K562 (cell line): Measurements from ENCODE around the gene BRCC3. TPM values are rescaled to one million over a fixed set of nuclear protein-coding genes. Genes with fewer than 3 reads are reported as not detected.

Source experiments
- ATAC-seq: fragments of 200-7000 bp; cut with Tn5 transposase; 3 replicates; pipeline ENCODE4 v1.9.1; 2020; ENCODE audit warnings: moderate library complexity
- BruUV-seq: library from RNA; stranded (reverse); fragments of 400-500 nt; replicated peaks from 2 replicates; lab custom pipeline; 2021; lab: Mats Ljungman, UMichigan
- CTCF ChIA-PET: fragments of 300-600 bp; formaldehyde crosslinking; extraction: SDS; loops from one replicate; lab custom pipeline; 2021; ENCODE audit warnings: low intra/inter-chr PET ratio; lab: Yijun Ruan, JAX
- POLR2A ChIA-PET: fragments of 300-600, 350-650 bp; sonication (Branson Sonifier 250); formaldehyde crosslinking; extraction: SDS; loops from one replicate; lab custom pipeline; 2021; ENCODE audit warnings: antibody characterized with exemption, inconsistent platforms; lab: Yijun Ruan, JAX
- DNase-seq, 4 experiments: peaks; one replicate each; pipeline versions ENCODE4 v3.0.0 to v3.0.0-alpha.2; 2011 to 2018; ENCODE audit warnings: low spot score in 3 of 4, mixed read lengths in 3 of 4; ENCODE audit errors: extremely low read depth in 1 of 4
- FAIRE-seq: peaks from 2 replicates; lab custom pipeline; 2011; peaks lifted over from hg19 to GRCh38; lab: Jason Lieb, UNC
- H2AFZ ChIP-seq: 2 replicates; pipeline ENCODE4 v1.6.0; 2011; ENCODE audit warnings: low read depth, low read length, control low read depth, inconsistent platforms
- H3K27ac ChIP-seq: fragments of 200-600 bp; 3 replicates; pipeline ENCODE4 v1.8.0; 2011; ENCODE audit warnings: low read depth, mild to moderate bottlenecking, control low read depth, inconsistent platforms, low read length, moderate library complexity, mixed read lengths; ENCODE audit errors: extremely low read depth
- H3K27me3 ChIP-seq, 2 experiments: fragments of 300-600 bp in 1 of 2; 2 replicates in 1 of 2; 3 replicates in 1 of 2; pipeline versions ENCODE4 v1.6.0 to v1.8.0; 2011; ENCODE audit warnings: inconsistent platforms in 2 of 2, low read length in 2 of 2, mild to moderate bottlenecking in 1 of 2, mixed read lengths in 1 of 2, moderate library complexity in 1 of 2; ENCODE audit not compliant: control insufficient read depth in 2 of 2, insufficient read depth in 2 of 2
- H3K36me3 ChIP-seq: fragments of 300-600 bp; 3 replicates; pipeline ENCODE4 v1.8.0; 2011; ENCODE audit warnings: mild to moderate bottlenecking, low read length, inconsistent platforms; ENCODE audit not compliant: control insufficient read depth, insufficient read depth
- H3K4me1 ChIP-seq, 2 experiments: fragments of 200-600 bp in 1 of 2; replicated peaks in 1 of 2; 2 replicates in 1 of 2; 3 replicates in 1 of 2; pipeline versions ENCODE4 v1.5.1 to v1.8.0; 2011; ENCODE audit warnings: inconsistent platforms in 2 of 2, low read length in 2 of 2, mild to moderate bottlenecking in 1 of 2, mixed read lengths in 1 of 2, moderate library complexity in 1 of 2; ENCODE audit not compliant: control insufficient read depth in 2 of 2, insufficient read depth in 2 of 2
- H3K4me2 ChIP-seq: 2 replicates; pipeline ENCODE4 v1.6.1; 2011; ENCODE audit warnings: low read length, control low read depth, inconsistent platforms, mixed read lengths; ENCODE audit not compliant: insufficient read depth
- H3K4me3 ChIP-seq: fragments of 200-600 bp; sonication (generic), shearing (Covaris generic); 2 replicates; pipeline ENCODE4 v1.5.1; 2016; ENCODE audit warnings: control low read depth, inconsistent platforms
- H3K79me2 ChIP-seq: fragments of 200-600 bp; 3 replicates; pipeline ENCODE4 v1.8.0; 2011; ENCODE audit warnings: low read length, inconsistent platforms; ENCODE audit not compliant: control insufficient read depth, insufficient read depth
- H3K9ac ChIP-seq, 2 experiments: 2 replicates each; pipeline versions ENCODE4 v1.6.0 to v1.6.1; 2011; ENCODE audit warnings: low read depth in 2 of 2, low read length in 2 of 2, control low read depth in 1 of 2, inconsistent platforms in 1 of 2, mild to moderate bottlenecking in 1 of 2, mixed read lengths in 1 of 2; ENCODE audit not compliant: insufficient read depth in 1 of 2
- H3K9me1 ChIP-seq: one replicate; pipeline ENCODE4 v1.6.0; 2011; ENCODE audit warnings: inconsistent platforms, mild to moderate bottlenecking, low read length, moderate library complexity; ENCODE audit not compliant: control insufficient read depth, insufficient read depth
- H3K9me3 ChIP-seq: replicated peaks from 2 replicates; pipeline ENCODE4 v1.5.1; 2011; ENCODE audit warnings: low read depth, low read length, inconsistent platforms; ENCODE audit not compliant: control insufficient read depth, insufficient read depth
- H4K20me1 ChIP-seq: replicated peaks from 2 replicates; pipeline ENCODE4 v1.6.1; 2011; ENCODE audit warnings: low read length, inconsistent platforms, mixed read lengths; ENCODE audit not compliant: control insufficient read depth, insufficient read depth
- EWSR1 ChIP-seq: fragments of 450-650 bp; IDR thresholded peaks from 2 replicates; pipeline ENCODE4 v1.6.1; 2018; ENCODE audit warnings: borderline replicate concordance, mild to moderate bottlenecking, low read depth, moderate library complexity; ENCODE audit not compliant: partially characterized antibody
- FOXP4 ChIP-seq: sonication (generic); formaldehyde crosslinking; IDR thresholded peaks from 2 replicates; pipeline ENCODE4 v1.8.0; 2022; ENCODE audit warnings: mild to moderate bottlenecking, missing genetic modification reagents, borderline replicate concordance
- HDAC6 ChIP-seq: IDR thresholded peaks from 2 replicates; pipeline ENCODE4 v1.6.1; 2012; ENCODE audit warnings: low read depth, mild to moderate bottlenecking, control low read depth, inconsistent platforms, low read length, moderate library complexity
- MAFK ChIP-seq: IDR thresholded peaks from 2 replicates; pipeline ENCODE4 v1.6.1; 2011; ENCODE audit warnings: low read length, improper control_type of control experiment
- MXD1 ChIP-seq: fragments of 250-450 bp; sonication (Bioruptor Pico); IDR thresholded peaks from 2 replicates; pipeline ENCODE4 v1.8.0; 2021; ENCODE audit warnings: borderline replicate concordance, mild to moderate bottlenecking, moderate library complexity; ENCODE audit not compliant: poor library complexity, severe bottlenecking
- NCOA4 ChIP-seq: fragments of 450-650 bp; IDR thresholded peaks from 2 replicates; pipeline ENCODE4 v1.6.1; 2018; ENCODE audit warnings: mild to moderate bottlenecking; ENCODE audit not compliant: partially characterized antibody
- NFATC3 ChIP-seq: fragments of 450-650 bp; IDR thresholded peaks from 2 replicates; pipeline ENCODE4 v1.6.1; 2017; ENCODE audit warnings: mild to moderate bottlenecking
- PCBP2 ChIP-seq: fragments of 200-400 bp; formaldehyde crosslinking; IDR thresholded peaks from 2 replicates; pipeline ENCODE4 v1.6.1; 2018; ENCODE audit warnings: low read length, low read depth, mild to moderate bottlenecking, moderate library complexity; ENCODE audit not compliant: poor library complexity, severe bottlenecking
- ZC3H11A ChIP-seq: IDR thresholded peaks from 2 replicates; pipeline ENCODE4 v1.6.1; 2012; ENCODE audit warnings: low read depth, low read length, improper control_type of control experiment
- ZNF23 ChIP-seq: fragments of 250-450 bp; sonication (Bioruptor Pico); IDR thresholded peaks from 2 replicates; pipeline ENCODE4 v1.4.0; 2020; ENCODE audit warnings: mild to moderate bottlenecking
- ZNF354B ChIP-seq: fragments of 250-450 bp; sonication (Bioruptor Pico); IDR thresholded peaks from 2 replicates; pipeline ENCODE4 v1.4.0; 2020
- ZNF449 ChIP-seq: fragments of 250-450 bp; sonication (Bioruptor Pico); IDR thresholded peaks from 2 replicates; pipeline ENCODE4 v1.8.0; 2022; ENCODE audit warnings: moderate library complexity, mild to moderate bottlenecking, inconsistent platforms
- WGBS: fragments of 100-300 bp; shearing (Covaris generic); methylation state at CpG from one replicate; pipeline ENCODE4 v1.1.6; 2016; ENCODE audit warnings: low coverage, mixed read lengths; ENCODE audit not compliant: insufficient coverage; ENCODE audit errors: missing lambda C conversion rate; 5-methylcytosine and 5-hydroxymethylcytosine counted together
- in situ Hi-C: fragments of 300-500 bp; cut with MboI; formaldehyde crosslinking; loops from 4 replicates; pipeline ENCODE4 v1.15.0; 2018; ENCODE audit warnings: inconsistent platforms, mixed read lengths
- intact Hi-C: fragments of 100-400 bp; cut with micrococcal nuclease; formaldehyde crosslinking; loops from 2 replicates; pipeline ENCODE4 v1.14.2; 2022
- polyA plus RNA-seq, 8 experiments: library from polyadenylated mRNA; depleted of rRNA in 4 of 8; stranded (reverse) in 5 of 8; unstranded in 3 of 8; fragments of >200 nt; fragmentation: Nextera tagmentation in 2 of 8; fragmentation: Illumina TruSeq in 1 of 8; extraction: Ambion mirVana in 2 of 8; extraction: Trizol in 1 of 8; gene quantifications; 2 replicates each; pipeline versions ENCODE4 v1.2.1 to v1.2.3, GENCODE V29; 2011 to 2014; ENCODE audit warnings: inconsistent platforms in 1 of 8, missing spikeins in 1 of 8
- total RNA-seq, 7 experiments: library from RNA; depleted of rRNA in 6 of 7; stranded (reverse); fragments of >200 nt in 6 of 7; fragmentation: Illumina TruSeq in 2 of 7; extraction: Trizol in 2 of 7; gene quantifications; 2 replicates each; pipeline versions ENCODE4 v1.2.1 to v1.2.3, GENCODE V29; 2011 to 2021; ENCODE audit warnings: low replicate concordance in 1 of 7

BRCC3 gene
- total and polyA plus RNA-seq, 9 of the 15 experiments (the other 6 are each of a cell fraction or from before 2014, with no cell fraction given) = 9.6 to 44.8 (median 26.7) TPM

- WGBS = 98% methylated on average over 4 of the region's 4 CpGs
- in situ Hi-C loops = no loop called here
- DNase-seq (no peak), FAIRE-seq (no peak), ATAC-seq (no peak)
- H3K27ac ChIP-seq = no peak overlapping the region
- ChIA-PET POLR2A (no interaction called here), CTCF (no interaction called here)
- no peak overlapping the region for H3K9ac ChIP-seq
- peaks cover 0 to 9% of the 10 kb centered on the region in 2 experiments; a peak in 3 of 5 replicates for H3K4me1 ChIP-seq
- no peaks in the 10 kb centered on the region for H3K9me3 ChIP-seq
- H3K36me3 ChIP-seq = peaks cover 49% of the 10 kb centered on the region; the same call in 2 of the 3 replicates
- BruUV-seq = no TSS peak
- H4K20me1 ChIP-seq = no peaks in the 10 kb centered on the region
- H3K9me1 ChIP-seq = no peaks in the 10 kb centered on the region
- H3K4me2 ChIP-seq = no peak overlapping the region
- H2AFZ ChIP-seq = no peak overlapping the region
- H3K4me3 ChIP-seq = no peak overlapping the region
- peaks cover 8% of the 10 kb centered on the region; the same call in 1 of the 3 replicates for H3K79me2 ChIP-seq
- intact Hi-C loops = no loop called here
- no peak for TF ChIP-seq FOXP4 (CRISPR knock-in tag)
- no peak for TF ChIP-seq PCBP2
- no peak for TF ChIP-seq ZNF354B
- TF ChIP-seq MXD1 = no peak
- TF ChIP-seq MAFK = no peak
- TF ChIP-seq NFATC3 = no peak
- no peak for TF ChIP-seq HDAC6
- no peak for TF ChIP-seq EWSR1
- no peak for TF ChIP-seq ZNF449 (CRISPR knock-in tag)
- no peak for TF ChIP-seq ZC3H11A
- no peak for TF ChIP-seq NCOA4
- no peak for TF ChIP-seq ZNF23 (CRISPR knock-in tag)
- no peaks in the 10 kb centered on the region for H3K27me3 ChIP-seq
These were observed 17.1 kb upstream of the BRCC3 start for GRCh38 chrX:155054255-155054654.
